ENCODE measurements around the gene PCDH9.

GRCh38 chr13:67151652-67152051 is 78.5 kb downstream of the PCDH9 start:
- TF ChIP-seq CTCF (IDR thresholded peaks at IDR 0.05; ENCODE audit: low read length) (no peak), EZH2 (IDR thresholded peaks at IDR 0.05; ENCODE audit: borderline replicate concordance, low read length) (no peak)

Measured in OCI-LY1 (cell line).